ENCODE data around the gene LBHD1. TPM values are rescaled to one million over a fixed set of nuclear protein-coding genes. Genes with fewer than 3 reads are reported as not detected.
"Not testable (repeated sequence)": the region's sequence is repeated elsewhere in the genome, so short reads cannot be mapped to it uniquely, and the experiment has no call there.

The LBHD1 gene
- total and polyA plus RNA-seq, 3 experiments from 2014 or later, result 7.6 to 22.9 (median 22.6) TPM

GRCh38 chr11:62632492-62632891, 39.6 kb downstream of the LBHD1 start:
- Histone ChIP-seq H3K4me1 (ENCODE audit: insufficient read depth, low read length) (peaks cover 11% of the 10 kb centered on the region), H3K36me3 (ENCODE audit: insufficient read depth, low read length) (peaks cover 65% of the 10 kb centered on the region), H3K27me3 (ENCODE audit: insufficient read depth, low read length, poor library complexity, severe bottlenecking) (no peaks in the 10 kb centered on the region), H3K4me3 (ENCODE audit: low read length) (no peak overlapping the region), H3K9me3 (ENCODE audit: low read length) (no peaks in the 10 kb centered on the region), H3K27ac (ENCODE audit: low read depth, low read length) (no peak overlapping the region)
- no peak for DNase-seq
- Mint-ChIP-seq H3K4me1 (peaks cover 10 to 18% (median 18%) of the 10 kb centered on the region in 3 donors), H3K9me3 (no peaks in the 10 kb centered on the region), H3K4me3 (no peak overlapping the region), H3K27me3 (no peaks in the 10 kb centered on the region), H3K27ac (peak overlapping the region in 4 of 8 donors; percentile 51 to 80 (median 66)), H3K36me3 (peaks cover 18 to 83% (median 23%) of the 10 kb centered on the region in 3 donors)
- CTCF ChIA-PET, result interaction anchor here (1.1 to 1.4 kb wide), 2 partner anchors 23 to 40 kb away, joined by 3 read pairs; no protein-coding TSS in a partner anchor
- POLR2A ChIA-PET, result no interaction called here

- no peaks in the 10 kb centered on the region for H3K9me3 Mint-ChIP-seq
- Histone ChIP-seq H3K36me3 (ENCODE audit: insufficient read depth, low read length) (peaks cover 63% of the 10 kb centered on the region), H3K27ac (ENCODE audit: low read depth, low read length) (no peak overlapping the region), H3K9me3 (ENCODE audit: low read length) (no peaks in the 10 kb centered on the region), H3K4me1 (ENCODE audit: insufficient read depth, low read length) (no peaks in the 10 kb centered on the region), H3K27me3 (ENCODE audit: insufficient read depth, low read length, poor library complexity, severe bottlenecking) (no peaks in the 10 kb centered on the region), H3K4me3 (ENCODE audit: low read length) (no peak overlapping the region)
- H3K27ac Mint-ChIP-seq, result peak overlapping the region in 3 of 8 donors; percentile 18 to 89 (median 73)
- no peak for DNase-seq
- no peak overlapping the region for H3K4me3 Mint-ChIP-seq
- peaks cover 0 to 5% (median 0%) of the 10 kb centered on the region in 3 donors for H3K4me1 Mint-ChIP-seq
- ChIA-PET CTCF (interaction anchor here (1.1 to 2.3 kb wide), 2 partner anchors 10 to 17 kb away, joined by 3 to 5 read pairs; no protein-coding TSS in a partner anchor), POLR2A (interaction anchor here (0.7 kb wide), 1 partner anchor 116 kb away, joined by 16 read pairs; no protein-coding TSS in a partner anchor)
- peaks cover 11 to 77% (median 15%) of the 10 kb centered on the region in 3 donors for H3K36me3 Mint-ChIP-seq
- H3K27me3 Mint-ChIP-seq, result peaks cover 0 to 1% of the 10 kb centered on the region in 2 donors
Measured at GRCh38 chr11:62627713-62628112, 44.4 kb downstream of the LBHD1 start.

GRCh38 chr11:62622476-62623089, 49.5 kb downstream of the LBHD1 start:
- peak overlapping the region; percentile 77 to 94 (median 89) for H3K4me3 Mint-ChIP-seq
- no peaks in the 10 kb centered on the region for H3K9me3 Mint-ChIP-seq
- POLR2A ChIA-PET, result interaction anchor here (0.8 to 3.5 kb wide), 13 partner anchors 10 to 233 kb away, joined by 3 to 34 read pairs (median 7); partner anchors contain the start of genes C11orf98, CSKMT, EEF1G and EML3

GRCh38 chr11:62621567-62622470, 50.2 kb downstream of the LBHD1 start, which contains the start of gene B3GAT3:
TSS of gene B3GAT3 (minus strand) at chr11:62621986. CDS start at chr11:62621947, 39 bp downstream.
- POLR2A ChIA-PET, result interaction anchor here (0.6 to 3.5 kb wide), 19 partner anchors 10 to 260 kb away, joined by 3 to 34 read pairs (median 5); partner anchors contain the start of genes C11orf98, CSKMT, EEF1G and EML3
- CTCF ChIA-PET, result interaction anchor here (0.9 to 3.7 kb wide), 16 partner anchors 8 to 81 kb away, joined by 3 to 24 read pairs (median 3); partner anchors contain the start of genes C11orf98, CSKMT, EEF1G and EML3
- no peaks in the 10 kb centered on the region for H3K9me3 ChIP-seq (ENCODE audit: low read length)

More at GRCh38 chr11:62622476-62623089, 49.5 kb downstream of the LBHD1 start:
- Mint-ChIP-seq H3K27me3 (peaks cover 0 to 1% of the 10 kb centered on the region in 2 donors), H3K27ac (peak overlapping the region; percentile 89 to 99 (median 93)), H3K36me3 (peaks cover 0 to 49% (median 6%) of the 10 kb centered on the region in 3 donors), H3K4me1 (peaks cover 15 to 28% (median 26%) of the 10 kb centered on the region in 3 donors)
- H3K4me1 ChIP-seq (ENCODE audit: insufficient read depth, low read length), result peaks cover 16% of the 10 kb centered on the region
- H3K27ac ChIP-seq (ENCODE audit: low read depth, low read length), result peak overlapping the region; percentile 80
- DNase-seq, result no peak
- H3K36me3 ChIP-seq (ENCODE audit: insufficient read depth, low read length), result peaks cover 20% of the 10 kb centered on the region
- CTCF ChIA-PET, result interaction anchor here (0.9 to 3.7 kb wide), 10 partner anchors 11 to 71 kb away, joined by 3 to 24 read pairs (median 4); partner anchors contain the start of genes C11orf98, CSKMT, EML3 and GANAB
- H3K4me3 ChIP-seq (ENCODE audit: low read length), result no peak overlapping the region
- H3K9me3 ChIP-seq (ENCODE audit: low read length), result no peaks in the 10 kb centered on the region
- no peaks in the 10 kb centered on the region for H3K27me3 ChIP-seq (ENCODE audit: insufficient read depth, low read length, poor library complexity, severe bottlenecking)

GRCh38 chr11:62621027-62621566, 51.0 kb downstream of the LBHD1 start:
- H3K9me3 ChIP-seq (ENCODE audit: low read length), result no peaks in the 10 kb centered on the region
- Mint-ChIP-seq H3K4me1 (peaks cover 15 to 30% (median 26%) of the 10 kb centered on the region in 3 donors), H3K9me3 (no peaks in the 10 kb centered on the region), H3K4me3 (peak overlapping the region; percentile 90 to 96 (median 94)), H3K27me3 (peaks cover 0 to 1% of the 10 kb centered on the region in 2 donors), H3K36me3 (peaks cover 0 to 47% (median 0%) of the 10 kb centered on the region in 3 donors), H3K27ac (peak overlapping the region; percentile 89 to 100 (median 97))
- H3K4me1 ChIP-seq (ENCODE audit: insufficient read depth, low read length), result peaks cover 16% of the 10 kb centered on the region
- H3K4me3 ChIP-seq (ENCODE audit: low read length), result peak overlapping the region; percentile 94
- ChIA-PET POLR2A (interaction anchor here (0.6 to 3.5 kb wide), 14 partner anchors 9 to 260 kb away, joined by 3 to 34 read pairs (median 6); partner anchors contain the start of genes C11orf98, CSKMT, EEF1G and EML3), CTCF (interaction anchor here (0.7 to 3.7 kb wide), 15 partner anchors 9 to 82 kb away, joined by 3 to 24 read pairs (median 3); partner anchors contain the start of genes EEF1G, EML3, GANAB and LBHD1)
- DNase-seq, result no peak
- H3K27ac ChIP-seq (ENCODE audit: low read depth, low read length), result peak overlapping the region; percentile 80
- peaks cover 6% of the 10 kb centered on the region for H3K36me3 ChIP-seq (ENCODE audit: insufficient read depth, low read length)
- no peaks in the 10 kb centered on the region for H3K27me3 ChIP-seq (ENCODE audit: insufficient read depth, low read length, poor library complexity, severe bottlenecking)

More at GRCh38 chr11:62621567-62622470, 50.2 kb downstream of the LBHD1 start, which contains the start of gene B3GAT3:
- peaks cover 0 to 1% of the 10 kb centered on the region in 2 donors for H3K27me3 Mint-ChIP-seq
- peaks cover 0 to 49% (median 3%) of the 10 kb centered on the region in 3 donors for H3K36me3 Mint-ChIP-seq
- H3K4me3 Mint-ChIP-seq, result peak within 1 kb of the TSS; percentile 90 to 96 (median 94)
- peaks cover 16% of the 10 kb centered on the region for H3K4me1 ChIP-seq (ENCODE audit: insufficient read depth, low read length)
- peak within 1 kb of the TSS; percentile 89 to 100 (median 97) for H3K27ac Mint-ChIP-seq
- peak within 1 kb of the TSS; percentile 94 for H3K4me3 ChIP-seq (ENCODE audit: low read length)
- no peaks in the 10 kb centered on the region for H3K9me3 Mint-ChIP-seq
- peaks cover 15 to 28% (median 26%) of the 10 kb centered on the region in 3 donors for H3K4me1 Mint-ChIP-seq
- peaks cover 14% of the 10 kb centered on the region for H3K36me3 ChIP-seq (ENCODE audit: insufficient read depth, low read length)
- H3K27me3 ChIP-seq (ENCODE audit: insufficient read depth, low read length, poor library complexity, severe bottlenecking), result no peaks in the 10 kb centered on the region
- peak; percentile 95 to 98 (median 97) for DNase-seq
- H3K27ac ChIP-seq (ENCODE audit: low read depth, low read length), result peak within 1 kb of the TSS; percentile 80

GRCh38 chr11:62616957-62617356, 55.1 kb downstream of the LBHD1 start:
- ChIA-PET CTCF (interaction anchor here (1.2 to 3.0 kb wide), 2 partner anchors 24 to 25 kb away, joined by 5 to 10 read pairs; partner anchors contain the start of gene TUT1), POLR2A (interaction anchor here (0.6 to 1.0 kb wide), 2 partner anchors 18 to 110 kb away, joined by 3 read pairs; partner anchors contain the start of gene HNRNPUL2)
- peak overlapping the region in 2 of 8 donors; percentile 57 to 71 for H3K27ac Mint-ChIP-seq
- peaks cover 28 to 46% (median 34%) of the 10 kb centered on the region in 3 donors for H3K4me1 Mint-ChIP-seq
- H3K4me3 ChIP-seq (ENCODE audit: low read length); H3K27me3 Mint-ChIP-seq; H3K27ac ChIP-seq (ENCODE audit: low read depth, low read length); DNase-seq; H3K4me3 Mint-ChIP-seq; H3K9me3 ChIP-seq (ENCODE audit: low read length); H3K9me3 Mint-ChIP-seq; H3K36me3 ChIP-seq (ENCODE audit: insufficient read depth, low read length); H3K27me3 ChIP-seq (ENCODE audit: insufficient read depth, low read length, poor library complexity, severe bottlenecking): not testable (repeated sequence)
- H3K36me3 Mint-ChIP-seq, result peaks cover 0 to 45% (median 2%) of the 10 kb centered on the region in 3 donors
- H3K4me1 ChIP-seq (ENCODE audit: insufficient read depth, low read length), result peaks cover 21% of the 10 kb centered on the region

GRCh38 chr11:62615521-62615920, 56.5 kb downstream of the LBHD1 start:
- Mint-ChIP-seq H3K4me1 (peaks cover 30 to 50% (median 36%) of the 10 kb centered on the region in 3 donors), H3K27ac (peak overlapping the region in 1 of 8 donors; percentile 56), H3K4me3 (no peak overlapping the region), H3K9me3 (no peaks in the 10 kb centered on the region), H3K36me3 (peaks cover 0 to 44% (median 2%) of the 10 kb centered on the region in 3 donors), H3K27me3 (no peaks in the 10 kb centered on the region)
- ChIA-PET POLR2A (interaction anchor here (0.6 kb wide), 1 partner anchor 65 kb away, joined by 6 read pairs; no protein-coding TSS in a partner anchor), CTCF (interaction anchor here (1.2 to 3.0 kb wide), 2 partner anchors 24 to 48 kb away, joined by 3 to 10 read pairs; partner anchors contain the start of gene TUT1)
- Histone ChIP-seq H3K27me3 (ENCODE audit: insufficient read depth, low read length, poor library complexity, severe bottlenecking) (no peaks in the 10 kb centered on the region), H3K27ac (ENCODE audit: low read depth, low read length) (no peak overlapping the region), H3K4me1 (ENCODE audit: insufficient read depth, low read length) (peaks cover 25% of the 10 kb centered on the region), H3K36me3 (ENCODE audit: insufficient read depth, low read length) (peaks cover 3% of the 10 kb centered on the region), H3K4me3 (ENCODE audit: low read length) (no peak overlapping the region), H3K9me3 (ENCODE audit: low read length) (no peaks in the 10 kb centered on the region)
- DNase-seq, result no peak

All from CD8-positive, alpha-beta memory T cell (primary cell).